GM21619 (cell line): ENCODE results near the gene WDR88.
"Not testable (repeated sequence)": the region's sequence is repeated elsewhere in the genome, so short reads cannot be mapped to it uniquely, and the experiment has no call there.

Experiments
- ATAC-seq: cut with Tn5 transposase; IDR thresholded peaks from one replicate; pipeline ENCODE4 v1.9.1; 2021; ENCODE audit not compliant: unreplicated experiment

WDR88 gene

GRCh38 chr19:33171222-33171795 lies 39.4 kb downstream of the WDR88 start:
- ATAC-seq = no peak

- no peak for ATAC-seq
Observed at GRCh38 chr19:33171916-33172359, 40.0 kb downstream of the WDR88 start.

DNA sequence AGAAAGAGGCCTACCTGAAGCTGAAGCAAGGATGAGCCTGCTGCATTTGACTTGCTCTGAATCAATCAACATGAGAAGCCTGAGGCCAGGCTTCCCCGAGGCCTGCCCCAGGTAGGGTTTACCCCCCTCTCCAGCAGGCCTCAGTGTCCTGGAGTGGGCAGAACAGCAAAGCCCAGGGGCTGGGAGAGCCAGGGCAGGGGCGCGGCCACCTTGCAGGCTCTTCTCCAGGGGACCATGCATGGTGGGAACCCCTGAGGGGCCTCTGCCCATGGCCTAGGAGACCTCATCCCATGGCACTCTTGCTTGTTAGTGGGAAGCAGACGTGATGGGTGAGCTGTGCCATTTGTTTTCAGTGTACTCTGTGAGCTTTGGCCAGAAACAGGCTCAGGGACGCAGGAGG lies 42.3 kb downstream of the WDR88 start:
- ATAC-seq = no peak

GRCh38 chr19:33175156-33175782 lies 43.4 kb downstream of the WDR88 start:
- no peak for ATAC-seq

GRCh38 chr19:33175886-33176669 lies 44.2 kb downstream of the WDR88 start:
- ATAC-seq = no peak

DNA sequence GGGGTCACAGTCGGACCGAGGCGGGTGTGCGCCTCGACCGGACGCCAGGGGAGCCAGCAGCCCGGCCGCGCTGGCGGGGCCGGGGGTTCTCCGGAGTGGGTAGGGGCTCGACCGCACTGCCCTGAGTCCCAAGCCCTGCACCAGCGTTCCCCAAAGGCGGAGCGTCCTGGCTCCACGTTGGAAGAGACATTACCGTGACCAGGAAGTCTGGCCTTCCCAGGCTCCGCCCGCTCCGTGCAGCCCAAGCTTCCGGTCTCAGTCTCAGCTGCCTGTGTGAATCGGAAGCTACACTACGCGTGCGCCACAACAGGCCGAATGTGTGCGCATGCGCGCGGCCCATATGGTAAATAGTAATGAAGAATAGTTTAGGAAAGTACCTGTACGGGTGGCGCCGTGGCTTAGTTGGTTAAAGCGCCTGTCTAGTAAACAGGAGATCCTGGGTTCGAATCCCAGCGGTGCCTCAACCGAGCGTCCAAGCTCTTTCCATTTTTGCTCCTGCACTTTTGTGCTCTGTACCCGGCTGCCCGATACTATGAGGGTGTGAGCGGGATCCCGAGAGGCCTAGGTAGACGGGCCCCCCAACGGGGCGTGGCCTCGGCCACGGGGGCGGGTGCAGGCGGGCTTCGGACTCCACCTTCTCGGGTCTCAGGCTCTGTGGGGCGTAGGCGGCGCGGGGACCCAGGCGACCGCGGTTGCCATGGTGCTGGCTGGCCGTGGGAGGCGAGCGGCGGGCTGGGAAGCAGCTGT lies 44.9 kb downstream of the WDR88 start:
- peak; percentile 76 for ATAC-seq

DNA sequence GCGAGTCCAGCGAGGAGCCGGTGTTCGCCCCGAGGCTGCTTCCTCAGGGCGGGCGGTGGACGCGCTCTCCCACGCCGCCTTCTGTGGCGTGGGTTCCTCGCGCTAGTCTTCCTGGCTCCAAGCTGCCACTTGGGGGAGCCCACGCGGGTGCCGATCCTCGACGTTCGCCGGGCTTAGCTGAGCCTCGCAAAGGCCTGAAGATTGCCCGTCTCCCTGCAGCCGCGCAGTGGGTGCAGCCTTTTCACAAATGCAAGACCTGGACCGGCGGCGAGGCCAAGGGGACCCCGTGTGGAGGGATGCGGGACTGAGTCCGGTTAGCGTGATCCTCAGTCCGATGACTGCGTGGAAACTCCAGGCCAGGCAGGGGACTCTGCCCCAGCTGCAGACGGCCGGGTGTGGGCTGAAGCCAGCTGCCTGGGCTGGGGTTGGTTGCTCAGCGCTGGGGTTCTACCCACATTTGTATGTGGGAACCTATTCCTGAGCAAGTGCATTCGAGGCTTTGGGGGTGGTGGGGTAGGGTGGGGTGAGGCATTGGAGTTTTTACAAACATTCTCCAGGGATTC lies 45.6 kb downstream of the WDR88 start:
- ATAC-seq = peak; percentile 21

- ATAC-seq = no peak
Observed at GRCh38 chr19:33186431-33187182, 54.7 kb downstream of the WDR88 start.

- no peak for ATAC-seq
Observed at GRCh38 chr19:33187183-33187540, 55.2 kb downstream of the WDR88 start.

GRCh38 chr19:33189453-33189852 lies 57.5 kb downstream of the WDR88 start:
- ATAC-seq = no peak

GRCh38 chr19:33191092-33191491 lies 59.2 kb downstream of the WDR88 start:
- not testable (repeated sequence) for ATAC-seq

DNA sequence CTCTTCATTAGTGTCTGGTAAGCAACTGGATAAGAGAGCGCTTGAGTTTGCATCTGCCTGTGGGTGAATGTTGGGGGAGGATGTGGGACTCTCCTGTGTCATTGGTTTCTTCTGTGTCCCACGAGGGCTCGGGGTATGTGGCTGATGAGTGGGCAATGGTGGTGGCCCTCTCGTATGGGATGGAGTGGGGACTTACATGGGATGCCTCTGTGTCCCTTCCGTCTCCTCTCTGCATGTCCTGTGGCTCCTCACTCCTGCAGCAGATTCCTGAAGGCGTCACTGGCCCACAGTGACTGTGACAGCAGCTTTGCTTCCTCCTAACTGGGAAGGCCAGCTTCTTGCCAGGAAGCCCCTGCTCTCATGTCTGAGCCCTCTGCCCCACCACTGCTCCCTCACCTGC lies 59.6 kb downstream of the WDR88 start:
- no peak for ATAC-seq

- no peak for ATAC-seq
Observed at GRCh38 chr19:33192010-33192409, 60.1 kb downstream of the WDR88 start.

- ATAC-seq = no peak
Observed at GRCh38 chr19:33193269-33193864, 61.5 kb downstream of the WDR88 start.

DNA sequence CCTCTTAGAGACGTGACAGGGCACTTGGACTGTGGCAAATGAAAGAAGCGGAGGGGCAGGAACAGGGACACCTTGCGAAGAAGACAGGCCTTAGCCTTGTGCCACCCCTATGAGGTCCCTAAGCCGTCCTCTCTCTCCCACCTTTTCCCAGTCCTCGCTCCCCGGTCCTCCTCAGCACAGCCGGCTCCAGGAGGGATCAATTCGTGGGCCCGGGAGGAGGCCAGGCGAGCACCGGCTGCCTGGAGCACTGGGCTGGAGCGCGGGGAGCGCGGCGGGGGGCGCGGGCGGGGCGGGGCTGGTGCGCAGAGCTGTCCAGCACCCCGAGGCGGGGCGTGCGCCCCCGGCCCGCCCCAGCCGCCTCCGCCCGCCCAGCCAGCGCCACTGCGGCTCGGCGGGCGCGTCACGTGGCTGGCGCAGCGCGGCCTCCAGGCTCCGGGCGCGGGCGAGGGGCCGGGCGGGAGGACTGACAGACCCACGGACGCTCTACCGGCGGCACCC lies 62.0 kb downstream of the WDR88 start, which contains the start of gene LRP3:
Gene LRP3 (plus strand): TSS at position 466 of the 498 bp plus-strand sequence. CDS start 456 bp downstream, outside the sequence.
- no peak for ATAC-seq

- no peak for ATAC-seq
Observed at GRCh38 chr19:33194532-33194885, 62.6 kb downstream of the WDR88 start.

- no peak for ATAC-seq
Observed at GRCh38 chr19:33194886-33195644, 63.2 kb downstream of the WDR88 start.

DNA sequence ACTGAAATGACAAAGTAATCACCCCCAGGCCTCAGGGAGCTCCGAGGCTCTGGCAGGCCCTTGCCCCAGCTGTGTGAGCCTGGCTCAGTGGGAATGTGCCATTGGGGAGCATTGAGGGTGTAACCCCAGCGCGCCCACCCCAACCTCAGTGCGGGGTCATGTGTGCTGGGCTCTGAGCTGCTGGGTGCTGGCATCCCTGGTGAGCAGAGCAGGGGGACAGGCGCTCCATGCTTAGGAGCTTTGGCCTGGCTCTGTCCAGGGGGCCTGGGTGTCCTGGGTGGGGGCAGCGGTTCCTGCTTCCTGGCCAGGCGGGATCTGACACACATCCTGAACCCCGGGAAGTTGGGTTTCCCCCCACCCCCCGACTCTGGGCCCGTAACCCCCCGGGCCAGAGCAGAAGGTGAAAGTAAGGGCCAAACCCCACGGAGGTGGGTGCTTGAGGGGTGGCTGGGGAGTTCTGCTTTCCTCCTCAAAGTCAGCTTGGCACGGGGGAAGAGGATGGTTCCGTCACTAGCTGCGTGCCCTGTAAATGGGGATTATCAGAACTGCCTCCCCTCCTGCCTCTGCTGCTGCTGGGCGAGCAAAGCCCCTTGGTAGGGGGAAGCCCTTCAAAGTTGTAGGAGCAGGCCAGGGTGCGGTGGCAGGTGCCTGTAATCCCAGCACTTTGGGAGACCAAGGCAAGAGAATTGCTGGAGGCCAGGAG lies 63.9 kb downstream of the WDR88 start:
- no peak for ATAC-seq
